Uterus (tissue), 2 donors: ENCODE data around the gene NUDT6.

Experiments used
- CTCF ChIP-seq, 4 experiments: fragments of 200-600 bp in 2 of 4; fragments of 450-650 bp in 2 of 4; sonication (generic) in 2 of 4; IDR thresholded peaks; one replicate each; pipeline ENCODE4 v1.5.1; 2016 to 2019; ENCODE audit warnings: antibody characterized with exemption in 4 of 4, mild to moderate bottlenecking in 2 of 4, moderate library complexity in 1 of 4
- POLR2A ChIP-seq, 2 donors: fragments of 450-650 bp; IDR thresholded peaks; one replicate each; pipeline ENCODE4 v1.6.1; 2016; ENCODE audit warnings: antibody characterized with exemption in 2 of 2, mild to moderate bottlenecking in 1 of 2, moderate library complexity in 1 of 2

GRCh38 chr4:122900314-122900713 lies 22.1 kb downstream of the NUDT6 start:
- TF ChIP-seq CTCF (IDR thresholded peaks at IDR 0.05), result no peak
- no peak for TF ChIP-seq POLR2A (IDR thresholded peaks at IDR 0.05)
